ENCODE data around the gene NFKBIB. TPM values are rescaled to one million over a fixed set of nuclear protein-coding genes. Genes with fewer than 3 reads are reported as not detected.
A peak's percentile ranks its signal among the peaks of the same experiment; 100 is the strongest.

The NFKBIB gene
- total RNA-seq, 1 donor from 2014 or later, result 25.5 TPM

DNA sequence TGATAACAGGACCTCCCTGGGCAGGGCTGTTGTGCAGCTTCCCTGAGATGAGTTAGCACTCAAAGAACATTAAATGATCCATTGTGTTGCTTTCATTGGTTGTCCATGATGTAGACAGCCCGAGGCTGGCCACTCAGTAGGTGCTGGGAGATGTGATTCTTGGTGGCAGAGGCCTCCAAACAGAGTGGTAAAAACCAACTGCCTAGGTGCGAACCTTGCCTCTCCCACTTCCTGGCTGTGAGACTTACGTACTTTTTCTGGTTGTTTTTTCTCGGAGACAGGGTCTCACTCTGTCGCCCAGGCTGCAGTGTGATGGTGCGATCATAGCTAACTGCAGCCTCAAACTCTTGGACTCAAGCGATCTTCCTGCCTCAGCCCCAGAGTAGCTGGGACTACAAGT lies 24.6 kb downstream of the NFKBIB start:
- H3K27ac ChIP-seq, result no peak overlapping the region
- H3K27me3 ChIP-seq, result no peaks in the 10 kb centered on the region
- no peak for ATAC-seq
- H3K4me1 ChIP-seq, result peaks cover 1% of the 10 kb centered on the region
- H3K4me3 ChIP-seq, result no peak overlapping the region
- no peaks in the 10 kb centered on the region for H3K9me3 ChIP-seq
- TF ChIP-seq, protein P1, sequence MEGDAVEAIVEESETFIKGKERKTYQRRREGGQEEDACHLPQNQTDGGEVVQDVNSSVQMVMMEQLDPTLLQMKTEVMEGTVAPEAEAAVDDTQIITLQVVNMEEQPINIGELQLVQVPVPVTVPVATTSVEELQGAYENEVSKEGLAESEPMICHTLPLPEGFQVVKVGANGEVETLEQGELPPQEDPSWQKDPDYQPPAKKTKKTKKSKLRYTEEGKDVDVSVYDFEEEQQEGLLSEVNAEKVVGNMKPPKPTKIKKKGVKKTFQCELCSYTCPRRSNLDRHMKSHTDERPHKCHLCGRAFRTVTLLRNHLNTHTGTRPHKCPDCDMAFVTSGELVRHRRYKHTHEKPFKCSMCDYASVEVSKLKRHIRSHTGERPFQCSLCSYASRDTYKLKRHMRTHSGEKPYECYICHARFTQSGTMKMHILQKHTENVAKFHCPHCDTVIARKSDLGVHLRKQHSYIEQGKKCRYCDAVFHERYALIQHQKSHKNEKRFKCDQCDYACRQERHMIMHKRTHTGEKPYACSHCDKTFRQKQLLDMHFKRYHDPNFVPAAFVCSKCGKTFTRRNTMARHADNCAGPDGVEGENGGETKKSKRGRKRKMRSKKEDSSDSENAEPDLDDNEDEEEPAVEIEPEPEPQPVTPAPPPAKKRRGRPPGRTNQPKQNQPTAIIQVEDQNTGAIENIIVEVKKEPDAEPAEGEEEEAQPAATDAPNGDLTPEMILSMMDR (IDR thresholded peaks at IDR 0.05), result no peak
- peaks cover 29% of the 10 kb centered on the region for H3K36me3 ChIP-seq
- intact Hi-C loops (cut with DNase I), result no loop called here
- DNase-seq, result no peak

- intact Hi-C loops (cut with DNase I), result no loop called here
- H3K9me3 ChIP-seq, result no peaks in the 10 kb centered on the region
- H3K27ac ChIP-seq, result peak overlapping the region; percentile 25
- peaks cover 15% of the 10 kb centered on the region for H3K4me1 ChIP-seq
- ATAC-seq (no peak), DNase-seq (no peak)
- H3K27me3 ChIP-seq, result no peaks in the 10 kb centered on the region
- TF ChIP-seq, protein P1 (IDR thresholded peaks at IDR 0.05), result no peak
- no peak overlapping the region for H3K4me3 ChIP-seq
- peaks cover 30% of the 10 kb centered on the region for H3K36me3 ChIP-seq
These were observed 28.7 kb downstream of the NFKBIB start for GRCh38 chr19:38928391-38929001.

- no peaks in the 10 kb centered on the region for H3K27me3 ChIP-seq
- H3K4me1 ChIP-seq, result peaks cover 15% of the 10 kb centered on the region
- H3K27ac ChIP-seq, result peak within 1 kb of the TSS; percentile 86
- DNase-seq (peak; percentile 97), ATAC-seq (peak; percentile 93)
- TF ChIP-seq, protein P1 (IDR thresholded peaks at IDR 0.05), result peak; percentile 98
- peaks cover 16% of the 10 kb centered on the region for H3K36me3 ChIP-seq
- intact Hi-C loops (cut with DNase I), result no loop called here
- peak within 1 kb of the TSS; percentile 83 for H3K4me3 ChIP-seq
- no peaks in the 10 kb centered on the region for H3K9me3 ChIP-seq
These were observed 30.4 kb downstream of the NFKBIB start, which contains the start of gene SARS2 for GRCh38 chr19:38929929-38930775. Gene SARS2, minus strand, starts transcription at chr19:38930763. Its CDS starts 27 bp downstream, at chr19:38930736.

DNA sequence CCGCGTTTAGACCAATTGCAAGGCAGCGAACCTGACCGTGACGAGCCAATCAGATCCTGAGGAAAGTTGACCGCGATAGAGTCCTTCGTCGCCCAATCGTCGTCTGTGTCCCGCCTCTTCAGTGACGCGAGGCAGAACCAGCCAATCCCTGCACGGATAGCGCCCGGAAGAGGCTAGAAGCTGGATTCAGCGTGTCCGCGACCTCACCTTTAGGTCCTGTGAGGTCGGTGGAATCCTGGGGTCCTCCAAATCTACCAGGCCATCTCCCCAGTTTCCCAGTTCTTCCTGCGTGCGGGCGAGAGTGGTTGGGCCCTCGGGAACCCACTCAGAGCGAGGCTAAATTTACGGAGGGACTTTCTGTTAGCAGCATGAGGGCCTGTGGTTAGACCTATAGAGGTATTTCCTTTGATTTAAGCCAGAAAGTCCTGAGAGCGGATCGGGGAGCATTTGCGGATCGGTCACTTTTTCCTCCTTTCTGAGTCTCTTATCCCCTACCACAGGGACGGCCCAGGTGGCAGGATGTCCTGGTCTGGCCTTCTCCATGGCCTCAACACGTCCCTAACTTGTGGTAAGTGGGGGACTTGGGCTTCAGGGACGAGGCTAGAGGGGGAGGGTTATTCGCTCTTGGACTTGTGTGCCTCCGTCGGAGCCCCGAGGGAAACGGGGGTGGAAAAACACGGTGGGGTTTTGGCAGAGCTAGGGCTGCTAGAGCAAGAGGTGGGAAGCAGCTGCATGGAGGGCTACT lies 31.2 kb downstream of the NFKBIB start, which contains the start of gene MRPS12:
Gene MRPS12, plus strand, starts transcription at position 169 of the 745 bp plus-strand sequence. Its CDS starts 351 bp downstream, at position 520.
- peak; percentile 97 for ATAC-seq

DNA sequence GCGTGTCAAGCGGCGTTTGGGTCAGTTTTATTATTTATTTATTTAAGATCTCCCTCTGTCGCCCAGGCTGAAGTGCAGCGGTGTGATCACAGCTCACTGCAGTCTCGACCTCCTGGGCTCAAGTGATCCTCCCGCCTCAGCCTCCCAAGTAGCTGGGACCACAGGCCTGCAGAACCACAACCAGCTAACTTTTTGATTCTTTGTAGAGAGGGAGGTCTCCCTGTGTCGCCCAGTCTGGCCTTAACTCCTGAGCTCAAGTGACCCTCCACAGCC lies 31.7 kb downstream of the NFKBIB start:
- Histone ChIP-seq H3K27me3 (no peaks in the 10 kb centered on the region), H3K9me3 (no peaks in the 10 kb centered on the region), H3K36me3 (peaks cover 8% of the 10 kb centered on the region), H3K27ac (peak overlapping the region; percentile 86), H3K4me3 (peak overlapping the region; percentile 83), H3K4me1 (peaks cover 15% of the 10 kb centered on the region)
- ATAC-seq, result no peak
- intact Hi-C loops (cut with DNase I), result no loop called here
- DNase-seq, result no peak
- TF ChIP-seq, protein P1 (IDR thresholded peaks at IDR 0.05), result no peak

More for the DNA sequence above, 31.2 kb downstream of the NFKBIB start, which contains the start of gene MRPS12:
- DNase-seq, result peak; percentile 99
- H3K27ac ChIP-seq, result peak within 1 kb of the TSS; percentile 86
- TF ChIP-seq, protein P1 (IDR thresholded peaks at IDR 0.05), result no peak
- H3K4me3 ChIP-seq, result peak within 1 kb of the TSS; percentile 83
- H3K36me3 ChIP-seq, result peaks cover 8% of the 10 kb centered on the region
- H3K9me3 ChIP-seq, result no peaks in the 10 kb centered on the region
- H3K4me1 ChIP-seq, result peaks cover 15% of the 10 kb centered on the region
- intact Hi-C loops (cut with DNase I), result no loop called here
- no peaks in the 10 kb centered on the region for H3K27me3 ChIP-seq

Data from upper lobe of right lung (tissue), 1 donor.